Skeletal muscle tissue (tissue), 4 donors: ENCODE data around the gene PRUNE1. TPM values are rescaled to one million over a fixed set of nuclear protein-coding genes. Genes with fewer than 3 reads are reported as not detected.

Experiments
- H3K27ac ChIP-seq: one replicate; pipeline ENCODE4 v1.7.0; 2013; ENCODE audit warnings: mild to moderate bottlenecking, low read depth, low read length, inconsistent platforms
- H3K27me3 ChIP-seq, 3 donors: one replicate each; pipeline ENCODE4 v1.7.0; 2013; ENCODE audit warnings: low read length in 3 of 3; ENCODE audit not compliant: control insufficient read depth in 3 of 3, insufficient read depth in 3 of 3
- H3K36me3 ChIP-seq, 3 donors: one replicate each; pipeline ENCODE4 v1.7.0; 2013; ENCODE audit warnings: low read length in 3 of 3; ENCODE audit not compliant: control insufficient read depth in 3 of 3, insufficient read depth in 3 of 3
- H3K4me1 ChIP-seq, 3 donors: one replicate each; pipeline ENCODE4 v1.7.0; 2013; ENCODE audit warnings: low read length in 3 of 3, mild to moderate bottlenecking in 3 of 3; ENCODE audit not compliant: control insufficient read depth in 3 of 3, insufficient read depth in 3 of 3
- H3K4me3 ChIP-seq, 3 donors: one replicate each; pipeline ENCODE4 v1.7.0; 2013; ENCODE audit warnings: low read length in 3 of 3
- H3K9ac ChIP-seq, 3 donors: one replicate each; pipeline ENCODE4 v1.7.0; 2013; ENCODE audit warnings: low read length in 3 of 3, mild to moderate bottlenecking in 3 of 3, moderate library complexity in 2 of 3, low read depth in 1 of 3
- H3K9me3 ChIP-seq, 3 donors: one replicate each; pipeline ENCODE4 v1.7.0; 2013; ENCODE audit warnings: low read length in 3 of 3; ENCODE audit not compliant: control insufficient read depth in 3 of 3
- total RNA-seq: library from RNA; depleted of rRNA; stranded (reverse); fragments of >200 nt; gene quantifications from one replicate; pipeline ENCODE4 v1.2.3, GENCODE V29; 2014
- donor health status: Osteomylitis.

The PRUNE1 gene
- total RNA-seq, 1 donor from 2014 or later = 9.9 TPM

DNA sequence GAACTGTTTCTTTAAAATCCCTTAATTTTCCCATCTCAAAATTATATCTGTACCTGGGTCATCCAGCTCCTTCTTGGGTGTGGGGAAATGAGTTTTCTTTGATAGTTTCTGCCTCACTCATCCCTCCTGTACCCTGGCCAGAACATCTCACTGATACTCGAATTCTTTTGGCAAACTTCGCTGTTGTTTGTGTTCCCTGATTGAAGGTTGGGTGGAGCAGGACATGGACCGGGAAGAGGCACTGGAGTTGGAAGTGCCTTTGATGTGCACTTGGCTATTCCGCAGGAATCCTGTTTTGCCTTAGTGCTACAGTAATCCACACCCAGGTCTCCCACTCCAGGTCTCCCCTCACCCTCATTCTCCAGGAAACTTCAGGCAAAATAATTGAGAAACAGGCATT, 12.8 kb upstream of the PRUNE1 start:
- peak overlapping the region in 2 of 3 donors; percentile 47 to 64 for H3K9ac ChIP-seq
- peak overlapping the region; percentile 15 for H3K27ac ChIP-seq
- peaks cover 9 to 11% (median 9%) of the 10 kb centered on the region in 3 donors for H3K4me1 ChIP-seq
- peak overlapping the region in 2 of 3 donors; percentile 35 to 62 for H3K4me3 ChIP-seq
- no peaks in the 10 kb centered on the region for H3K27me3 ChIP-seq
- H3K9me3 ChIP-seq = no peaks in the 10 kb centered on the region
- H3K36me3 ChIP-seq = peaks cover 24 to 30% (median 30%) of the 10 kb centered on the region in 3 donors

DNA sequence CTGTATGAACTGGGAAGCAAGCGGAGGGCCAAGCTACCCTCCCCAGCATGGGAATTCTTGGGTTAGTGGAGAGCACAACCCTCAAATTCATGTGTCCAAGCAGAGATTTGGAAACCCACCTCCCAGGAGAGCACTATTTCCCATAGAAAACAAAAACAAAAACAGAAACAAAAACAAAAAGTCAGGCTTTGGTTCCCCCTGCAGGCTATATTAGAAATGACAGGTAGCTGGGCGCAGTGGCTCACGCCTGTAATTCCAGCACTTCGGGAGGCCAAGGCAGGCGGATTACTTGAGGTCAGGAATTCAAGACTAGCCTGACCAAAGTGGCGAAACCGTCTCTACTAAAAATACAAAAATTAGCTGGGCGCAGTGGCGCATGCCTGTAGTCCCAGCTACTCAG, 12.4 kb upstream of the PRUNE1 start:
- H3K9ac ChIP-seq = peak overlapping the region in 2 of 3 donors; percentile 47 to 64
- peak overlapping the region in 2 of 3 donors; percentile 35 to 62 for H3K4me3 ChIP-seq

DNA sequence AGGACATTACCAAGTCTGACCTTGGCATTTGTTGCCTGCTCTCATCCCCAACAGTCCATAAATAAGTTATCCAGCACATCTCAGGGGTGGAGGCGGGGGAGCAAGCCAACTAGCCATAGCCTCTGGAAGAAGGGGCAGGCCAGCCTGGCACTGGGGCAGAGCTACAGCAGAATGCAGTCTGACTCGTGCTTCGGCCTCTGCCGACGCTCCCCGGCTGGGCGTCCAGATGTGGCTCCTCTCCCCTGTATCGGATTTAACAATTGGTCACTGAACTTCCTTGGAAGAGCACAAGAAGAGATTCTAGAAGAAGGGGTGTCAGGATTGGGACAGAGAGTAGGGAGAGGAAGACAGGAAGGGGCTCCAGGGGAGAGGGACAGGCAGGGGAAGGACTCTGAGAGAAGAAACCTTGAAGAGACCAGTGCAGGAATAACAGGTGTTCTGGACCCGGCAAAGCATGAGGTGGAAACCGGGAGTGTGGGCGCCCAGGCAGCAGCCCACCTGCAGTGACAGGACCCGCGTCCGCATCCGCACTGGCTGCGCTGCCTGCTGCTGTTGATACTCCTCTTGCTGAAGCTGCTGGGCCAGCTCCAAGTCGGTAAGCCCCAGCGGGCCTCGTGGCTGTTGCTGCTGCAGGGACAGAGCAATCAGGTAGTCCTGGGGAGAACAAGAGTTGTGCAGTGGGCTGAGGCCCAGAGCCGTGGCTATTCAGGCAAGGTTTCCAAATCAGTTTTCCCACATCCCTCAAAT, 10.9 kb upstream of the PRUNE1 start:
- peaks cover 11 to 14% (median 11%) of the 10 kb centered on the region in 3 donors for H3K4me1 ChIP-seq
- H3K36me3 ChIP-seq = peaks cover 28 to 47% (median 44%) of the 10 kb centered on the region in 3 donors
- no peak overlapping the region for H3K27ac ChIP-seq
- peak overlapping the region in 1 of 3 donors; percentile 8 for H3K9ac ChIP-seq
- H3K27me3 ChIP-seq = no peaks in the 10 kb centered on the region
- H3K4me3 ChIP-seq = no peak overlapping the region
- H3K9me3 ChIP-seq = no peaks in the 10 kb centered on the region

More for the DNA sequence above, 12.4 kb upstream of the PRUNE1 start:
- Histone ChIP-seq H3K36me3 (peaks cover 24 to 33% (median 31%) of the 10 kb centered on the region in 3 donors), H3K27me3 (no peaks in the 10 kb centered on the region), H3K4me1 (peaks cover 9 to 11% (median 9%) of the 10 kb centered on the region in 3 donors), H3K9me3 (no peaks in the 10 kb centered on the region), H3K27ac (peak overlapping the region; percentile 15)

DNA sequence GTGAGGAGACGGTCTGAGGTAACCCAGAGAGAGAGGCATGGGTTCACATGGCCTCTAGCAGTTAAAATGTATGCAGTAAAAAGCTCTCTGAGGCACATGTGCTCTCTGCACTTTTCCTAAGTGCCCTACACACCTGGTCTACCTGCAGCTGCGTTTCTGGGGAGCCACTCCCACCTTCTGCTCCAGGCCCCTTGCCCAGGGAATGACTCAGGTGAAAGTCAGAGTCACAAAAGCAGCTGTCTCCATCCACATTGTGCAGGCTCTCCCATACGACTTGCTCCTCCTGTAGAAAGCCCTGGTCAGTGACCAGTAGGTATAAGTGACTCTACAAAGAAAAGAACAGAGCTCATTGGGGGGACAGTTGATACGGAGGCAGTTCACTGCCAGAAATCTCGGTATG, 10.3 kb upstream of the PRUNE1 start:
- Histone ChIP-seq H3K4me3 (no peak overlapping the region), H3K9ac (no peak overlapping the region), H3K36me3 (peaks cover 32 to 49% (median 49%) of the 10 kb centered on the region in 3 donors), H3K4me1 (peaks cover 13 to 20% (median 16%) of the 10 kb centered on the region in 3 donors), H3K9me3 (no peaks in the 10 kb centered on the region), H3K27ac (no peak overlapping the region), H3K27me3 (no peaks in the 10 kb centered on the region)

DNA sequence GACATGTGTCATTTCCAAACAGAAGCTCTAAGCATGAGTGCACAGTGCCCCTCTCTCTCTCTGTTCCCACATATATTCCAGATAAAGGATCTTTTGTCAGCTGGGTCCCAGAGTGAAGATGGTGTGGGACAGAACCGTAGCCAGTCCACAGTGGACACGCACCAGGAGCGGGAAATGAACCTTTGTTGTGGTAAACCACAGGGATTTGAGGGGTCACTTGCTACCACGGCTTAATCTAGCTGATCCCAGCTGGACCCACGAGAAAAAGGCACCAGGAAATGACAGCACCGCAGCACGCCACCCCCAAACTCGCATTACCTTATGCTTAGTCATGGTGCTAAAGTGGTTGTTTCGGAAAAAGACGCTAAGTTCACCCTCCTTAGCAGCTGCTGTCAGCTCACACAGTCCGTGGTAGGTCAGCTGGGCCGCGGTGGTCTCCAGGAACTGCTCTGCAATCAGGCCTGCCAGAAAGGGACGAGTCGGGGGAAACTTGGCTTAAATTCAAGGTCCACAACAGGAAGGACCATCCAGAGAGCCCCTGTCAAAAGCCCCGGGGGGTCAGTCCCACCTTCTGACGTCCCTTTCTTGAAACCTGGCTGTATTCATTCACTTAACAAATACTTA, 9.1 kb upstream of the PRUNE1 start:
- no peak overlapping the region for H3K4me3 ChIP-seq
- H3K9me3 ChIP-seq = no peaks in the 10 kb centered on the region
- peaks cover 16 to 27% (median 21%) of the 10 kb centered on the region in 3 donors for H3K4me1 ChIP-seq
- no peak overlapping the region for H3K27ac ChIP-seq
- H3K27me3 ChIP-seq = no peaks in the 10 kb centered on the region
- peak overlapping the region in 1 of 3 donors; percentile 25 for H3K9ac ChIP-seq
- H3K36me3 ChIP-seq = peaks cover 32 to 49% (median 49%) of the 10 kb centered on the region in 3 donors

DNA sequence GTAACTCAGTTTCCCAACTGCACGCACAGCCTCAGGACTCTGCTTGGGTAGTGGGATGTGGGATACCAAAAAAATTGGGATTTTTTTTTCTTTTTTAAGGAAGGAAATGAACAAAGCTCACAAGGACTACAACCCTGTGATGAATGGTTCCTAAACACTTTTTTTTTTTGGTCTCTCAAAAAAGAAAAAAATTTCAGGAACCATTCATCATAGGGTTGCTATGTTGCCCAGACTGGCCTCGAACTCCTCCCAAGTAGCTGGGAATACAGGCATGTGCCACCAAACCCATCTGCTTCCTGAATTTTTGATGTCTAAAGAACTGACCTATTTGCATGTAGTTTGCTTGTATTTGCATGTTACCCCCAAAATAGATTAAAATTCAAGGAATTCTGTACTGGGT, 8.3 kb upstream of the PRUNE1 start:
- Histone ChIP-seq H3K4me3 (no peak overlapping the region), H3K4me1 (peaks cover 16 to 34% (median 27%) of the 10 kb centered on the region in 3 donors), H3K27me3 (no peaks in the 10 kb centered on the region), H3K9me3 (no peaks in the 10 kb centered on the region), H3K9ac (no peak overlapping the region), H3K36me3 (peaks cover 32 to 49% (median 49%) of the 10 kb centered on the region in 3 donors), H3K27ac (no peak overlapping the region)

DNA sequence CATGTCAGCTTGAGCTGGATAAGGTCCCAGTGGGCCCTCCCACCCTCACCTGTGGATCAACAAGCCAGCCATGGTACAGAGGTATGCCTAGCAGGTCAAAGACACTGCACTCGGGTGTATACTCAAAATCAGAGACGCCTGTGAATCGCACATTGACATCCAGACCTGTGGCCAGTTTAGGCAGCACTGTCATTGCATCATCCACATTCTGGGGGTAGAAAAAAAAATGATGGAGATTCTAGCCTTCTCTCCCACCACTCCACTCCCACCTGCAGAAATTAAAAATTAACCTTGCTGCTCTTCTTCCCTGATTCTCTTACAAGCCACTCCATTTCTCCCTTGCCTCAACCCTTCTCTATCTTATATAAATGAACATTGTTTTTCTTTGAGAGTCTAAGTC, 7.8 kb upstream of the PRUNE1 start:
- Histone ChIP-seq H3K27ac (no peak overlapping the region), H3K9me3 (no peaks in the 10 kb centered on the region), H3K36me3 (peaks cover 32 to 49% (median 49%) of the 10 kb centered on the region in 3 donors), H3K9ac (no peak overlapping the region), H3K4me1 (peaks cover 12 to 31% (median 27%) of the 10 kb centered on the region in 3 donors), H3K27me3 (no peaks in the 10 kb centered on the region), H3K4me3 (no peak overlapping the region)

DNA sequence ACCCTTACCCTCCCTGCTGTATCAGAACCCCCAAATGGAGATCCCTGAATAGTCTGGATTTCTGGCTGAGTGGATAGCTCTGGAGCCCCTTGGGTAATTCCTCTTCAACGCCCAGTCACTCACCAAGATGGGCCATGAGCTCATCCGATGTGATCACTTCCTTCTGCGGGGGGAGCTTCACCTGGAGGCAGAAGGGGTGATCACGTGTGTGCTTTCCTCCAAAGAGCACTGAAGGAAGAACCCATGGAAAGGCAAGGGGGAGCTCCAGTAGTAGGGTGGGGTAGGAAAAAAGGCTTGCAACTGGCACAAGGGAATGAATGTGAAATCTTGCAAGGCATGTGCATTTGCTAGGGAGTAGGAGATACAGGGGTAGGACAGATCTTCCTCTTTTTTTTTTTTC, 6.6 kb upstream of the PRUNE1 start:
- Histone ChIP-seq H3K4me1 (peaks cover 14 to 37% (median 29%) of the 10 kb centered on the region in 3 donors), H3K4me3 (no peak overlapping the region), H3K9me3 (no peaks in the 10 kb centered on the region), H3K9ac (no peak overlapping the region), H3K27me3 (no peaks in the 10 kb centered on the region), H3K36me3 (peaks cover 32 to 49% (median 49%) of the 10 kb centered on the region in 3 donors), H3K27ac (no peak overlapping the region)

DNA sequence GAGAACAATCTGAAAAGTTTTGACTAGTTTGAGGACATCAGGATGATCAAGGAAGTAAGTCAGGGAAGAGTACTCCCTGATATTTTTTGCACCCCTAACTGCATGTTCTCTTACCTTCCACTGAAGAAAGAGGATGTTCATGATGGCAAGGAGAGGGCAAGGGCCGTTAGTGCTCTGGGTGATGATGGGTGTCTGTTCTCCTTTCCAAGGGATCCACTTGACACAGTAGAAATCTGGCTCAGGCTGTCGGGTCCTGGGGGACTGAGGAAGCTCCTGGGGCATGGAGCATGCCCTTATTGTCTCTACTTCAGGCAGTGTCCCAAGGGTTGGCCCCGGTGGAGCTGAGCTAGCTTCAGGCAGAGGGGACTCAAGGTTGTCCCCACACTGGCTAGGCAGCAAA, 6.2 kb upstream of the PRUNE1 start:
- no peak overlapping the region for H3K27ac ChIP-seq
- H3K27me3 ChIP-seq = no peaks in the 10 kb centered on the region
- no peak overlapping the region for H3K9ac ChIP-seq
- peaks cover 16 to 41% (median 32%) of the 10 kb centered on the region in 3 donors for H3K4me1 ChIP-seq
- H3K9me3 ChIP-seq = no peaks in the 10 kb centered on the region
- H3K36me3 ChIP-seq = peaks cover 29 to 46% (median 44%) of the 10 kb centered on the region in 3 donors
- H3K4me3 ChIP-seq = no peak overlapping the region

DNA sequence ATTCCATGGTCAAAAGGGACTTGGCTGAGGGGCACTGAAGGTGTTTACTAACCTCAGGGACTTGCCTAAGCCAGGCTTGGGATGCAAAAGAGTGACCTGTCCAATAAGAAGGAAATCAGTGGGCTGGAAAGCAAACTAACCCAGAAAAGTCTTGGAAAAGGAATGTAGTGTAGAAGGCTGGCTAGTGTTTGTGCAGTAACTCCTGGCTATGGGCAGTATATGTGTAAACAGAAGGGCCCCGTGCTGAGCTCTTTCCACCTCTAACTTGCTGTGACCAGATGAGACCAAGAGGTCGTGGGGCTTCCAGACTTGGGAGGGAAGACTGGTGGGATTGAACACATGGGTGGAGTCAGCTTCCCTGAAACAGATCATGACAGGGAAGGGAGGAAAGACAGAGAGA, 5.6 kb upstream of the PRUNE1 start:
- no peak overlapping the region for H3K4me3 ChIP-seq
- H3K9me3 ChIP-seq = no peaks in the 10 kb centered on the region
- H3K9ac ChIP-seq = no peak overlapping the region
- H3K27me3 ChIP-seq = no peaks in the 10 kb centered on the region
- peaks cover 20 to 47% (median 37%) of the 10 kb centered on the region in 3 donors for H3K4me1 ChIP-seq
- peaks cover 23 to 44% (median 39%) of the 10 kb centered on the region in 3 donors for H3K36me3 ChIP-seq
- H3K27ac ChIP-seq = no peak overlapping the region
